Left lobe of liver (tissue), 2 donors: ENCODE data around the gene NELFE. TPM values are rescaled to one million over a fixed set of nuclear protein-coding genes. Genes with fewer than 3 reads are reported as not detected.
A peak's percentile ranks its signal among the peaks of the same experiment; 100 is the strongest.
"Not testable (repeated sequence)": the region's sequence is repeated elsewhere in the genome, so short reads cannot be mapped to it uniquely, and the experiment has no call there.

Source experiments
- ATAC-seq: fragments of 200-7000 bp; cut with Tn5 transposase; one replicate; pipeline ENCODE4 v1.9.1; 2020; ENCODE audit warnings: mild to moderate bottlenecking, moderate library complexity
- DNase-seq: peaks from one replicate; pipeline ENCODE4 v3.0.0-alpha.2; 2020; ENCODE audit warnings: low spot score
- total RNA-seq: library from RNA; stranded (reverse); gene quantifications from one replicate; pipeline ENCODE4 v1.2.1, GENCODE V29; 2021
- donor health status: DM: no; HTN: no; CAD: no; lungs with moderate emphysema.
- donor health status: DM: no; HTN: yes; CAD: no.

Gene NELFE, protein sequence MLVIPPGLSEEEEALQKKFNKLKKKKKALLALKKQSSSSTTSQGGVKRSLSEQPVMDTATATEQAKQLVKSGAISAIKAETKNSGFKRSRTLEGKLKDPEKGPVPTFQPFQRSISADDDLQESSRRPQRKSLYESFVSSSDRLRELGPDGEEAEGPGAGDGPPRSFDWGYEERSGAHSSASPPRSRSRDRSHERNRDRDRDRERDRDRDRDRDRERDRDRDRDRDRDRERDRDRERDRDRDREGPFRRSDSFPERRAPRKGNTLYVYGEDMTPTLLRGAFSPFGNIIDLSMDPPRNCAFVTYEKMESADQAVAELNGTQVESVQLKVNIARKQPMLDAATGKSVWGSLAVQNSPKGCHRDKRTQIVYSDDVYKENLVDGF
- total RNA-seq: 15.3 TPM

DNA sequence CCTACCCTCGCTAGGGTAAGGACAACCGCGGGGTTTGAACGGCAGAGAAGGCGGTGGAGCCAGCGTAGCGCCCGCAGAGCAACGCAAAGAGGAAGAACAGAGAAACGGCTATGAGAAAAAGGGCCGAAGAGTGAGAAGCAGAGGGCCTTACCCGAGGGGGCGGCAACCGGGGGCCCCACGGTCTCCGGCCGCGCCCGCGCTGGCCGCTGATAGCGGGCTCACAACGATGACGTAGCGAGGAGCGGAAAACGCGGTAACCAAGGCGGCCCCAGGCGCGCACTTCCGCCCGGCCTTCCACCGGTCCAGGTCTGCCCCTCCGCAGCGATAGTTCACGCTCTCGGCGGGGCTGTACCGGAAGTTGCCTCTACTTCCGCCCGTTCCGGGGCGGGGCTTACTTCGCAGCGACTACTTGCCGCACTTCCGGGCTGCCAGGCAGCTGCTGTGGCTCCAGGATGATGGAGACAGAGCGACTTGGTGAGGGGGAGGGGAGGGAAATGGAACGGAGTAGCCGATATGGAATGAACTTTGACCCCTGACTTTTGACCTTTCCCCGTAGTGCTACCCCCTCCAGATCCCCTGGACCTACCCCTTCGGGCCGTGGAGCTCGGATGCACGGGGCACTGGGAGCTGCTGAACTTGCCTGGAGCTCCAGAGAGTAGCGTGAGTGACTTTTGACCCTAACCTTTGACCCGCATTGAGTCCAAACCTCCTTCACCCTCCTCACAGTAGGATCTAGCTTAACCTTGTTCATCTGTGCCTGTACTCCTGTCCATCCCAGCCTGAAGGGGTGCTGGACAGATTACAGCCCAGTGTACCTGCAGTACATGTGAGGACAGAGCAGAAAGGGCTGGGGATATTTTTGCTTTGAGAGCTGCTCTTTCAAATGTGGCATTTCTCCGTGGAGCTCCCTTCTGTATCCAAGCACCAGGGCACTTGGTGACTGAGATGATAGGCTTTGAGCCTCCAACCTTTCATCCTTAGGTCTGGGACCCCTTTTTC, at the start of gene NELFE, which contains the start of gene SKIC2:
Gene NELFE, minus strand, starts transcription at position 231 of the 999 bp plus-strand sequence. CDS start 525 bp downstream, outside the sequence.
Gene SKIC2, plus strand, starts transcription at position 435 of the 999 bp plus-strand sequence. Its CDS starts 18 bp downstream, at position 453.
- DNase-seq (peak; percentile 99), ATAC-seq (peak; percentile 96)

DNA sequence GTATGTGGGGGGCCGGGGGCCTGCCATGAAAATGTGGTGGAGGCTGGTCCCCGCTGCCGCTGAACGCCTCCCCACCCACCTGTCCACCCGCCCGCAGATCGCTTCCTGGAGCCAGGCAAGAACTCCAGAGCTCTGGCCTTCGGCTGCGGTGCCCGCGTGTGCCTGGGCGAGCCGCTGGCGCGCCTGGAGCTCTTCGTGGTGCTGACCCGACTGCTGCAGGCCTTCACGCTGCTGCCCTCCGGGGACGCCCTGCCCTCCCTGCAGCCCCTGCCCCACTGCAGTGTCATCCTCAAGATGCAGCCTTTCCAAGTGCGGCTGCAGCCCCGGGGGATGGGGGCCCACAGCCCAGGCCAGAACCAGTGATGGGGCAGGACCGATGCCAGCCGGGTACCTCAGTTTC, 49.3 kb upstream of the NELFE start:
- not testable (repeated sequence) for DNase-seq, ATAC-seq

DNA sequence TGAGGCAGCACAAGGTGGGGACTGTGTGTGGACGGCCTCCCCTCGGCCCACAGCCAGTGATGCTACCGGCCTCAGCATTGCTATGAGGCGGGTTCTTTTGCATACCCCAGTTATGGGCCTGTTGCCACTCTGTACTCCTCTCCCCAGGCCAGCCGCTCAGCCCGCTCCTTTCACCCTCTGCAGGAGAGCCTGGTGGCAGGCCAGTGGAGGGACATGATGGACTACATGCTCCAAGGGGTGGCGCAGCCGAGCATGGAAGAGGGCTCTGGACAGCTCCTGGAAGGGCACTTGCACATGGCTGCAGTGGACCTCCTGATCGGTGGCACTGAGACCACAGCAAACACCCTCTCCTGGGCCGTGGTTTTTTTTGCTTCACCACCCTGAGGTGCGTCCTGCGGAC, 48.3 kb upstream of the NELFE start:
- not testable (repeated sequence) for DNase-seq, ATAC-seq

- not testable (repeated sequence) for DNase-seq, ATAC-seq
These were observed 47.3 kb upstream of the NELFE start for GRCh38 chr6:32005991-32006529.

- DNase-seq (peak; percentile 50), ATAC-seq (peak; percentile 24)
These were observed 46.7 kb upstream of the NELFE start for GRCh38 chr6:32005538-32005880.

- ATAC-seq, DNase-seq: not testable (repeated sequence)
These were observed 46.2 kb upstream of the NELFE start for GRCh38 chr6:32004864-32005537.

GRCh38 chr6:32004393-32004792, 45.6 kb upstream of the NELFE start:
- peak; percentile 4 for ATAC-seq
- DNase-seq: peak; percentile 45

DNA sequence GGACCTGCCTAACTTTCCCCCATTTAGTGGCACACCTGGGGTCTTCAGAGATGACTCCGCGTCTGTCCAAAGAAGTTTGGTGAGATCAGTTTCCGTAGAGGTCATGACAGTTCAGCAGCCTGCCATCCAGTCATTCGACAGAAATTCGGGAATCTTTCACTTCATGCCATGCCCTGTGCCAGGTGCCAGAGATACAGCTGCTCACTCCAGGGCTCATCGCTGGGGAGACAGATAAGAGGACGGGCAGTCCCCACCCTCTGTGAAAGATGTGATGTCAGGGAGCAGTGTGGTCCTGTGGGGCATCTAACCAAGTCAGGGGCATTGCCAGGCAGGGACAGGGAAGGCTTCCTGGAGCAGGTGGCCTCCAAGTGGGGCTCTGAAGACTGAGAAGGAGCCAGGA, 44.5 kb upstream of the NELFE start:
- ATAC-seq: not testable (repeated sequence)

DNA sequence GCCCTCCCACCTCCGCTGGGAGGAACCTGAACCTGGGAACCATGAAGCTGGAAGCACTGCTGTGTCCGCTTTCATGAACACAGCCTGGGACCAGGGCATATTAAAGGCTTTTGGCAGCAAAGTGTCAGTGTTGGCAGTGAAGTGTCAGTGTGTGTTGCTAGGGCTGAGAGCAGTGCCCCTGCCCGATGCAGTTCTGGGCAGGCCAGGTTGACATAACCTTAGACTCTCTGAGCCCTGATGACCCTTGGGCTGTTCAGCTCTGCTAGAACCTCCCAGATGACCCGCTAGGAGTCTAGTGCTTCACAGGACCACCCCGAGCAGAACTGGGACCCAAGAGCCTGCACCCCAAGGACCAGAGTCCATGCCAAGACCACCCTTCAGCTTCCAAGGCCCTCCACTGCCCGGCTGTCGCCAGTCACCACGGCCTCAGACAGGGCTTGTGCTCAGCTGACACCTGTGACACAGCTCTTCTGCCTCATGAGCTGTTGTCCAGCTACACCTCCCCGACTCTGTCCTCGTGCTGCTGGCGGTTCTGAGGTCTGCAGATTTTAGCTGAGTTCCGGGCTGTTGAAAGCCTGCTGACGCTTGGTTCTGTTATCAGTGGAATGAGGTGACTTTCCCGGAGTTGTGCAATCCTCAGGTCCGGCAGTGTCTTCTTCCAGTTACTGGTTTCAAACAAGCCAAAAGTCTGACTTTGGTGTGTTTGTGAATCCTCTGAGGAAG, 43.9 kb upstream of the NELFE start:
- peak; percentile 64 for ATAC-seq
- not testable (repeated sequence) for DNase-seq

More for the DNA sequence above, 44.5 kb upstream of the NELFE start:
- DNase-seq: not testable (repeated sequence)

DNA sequence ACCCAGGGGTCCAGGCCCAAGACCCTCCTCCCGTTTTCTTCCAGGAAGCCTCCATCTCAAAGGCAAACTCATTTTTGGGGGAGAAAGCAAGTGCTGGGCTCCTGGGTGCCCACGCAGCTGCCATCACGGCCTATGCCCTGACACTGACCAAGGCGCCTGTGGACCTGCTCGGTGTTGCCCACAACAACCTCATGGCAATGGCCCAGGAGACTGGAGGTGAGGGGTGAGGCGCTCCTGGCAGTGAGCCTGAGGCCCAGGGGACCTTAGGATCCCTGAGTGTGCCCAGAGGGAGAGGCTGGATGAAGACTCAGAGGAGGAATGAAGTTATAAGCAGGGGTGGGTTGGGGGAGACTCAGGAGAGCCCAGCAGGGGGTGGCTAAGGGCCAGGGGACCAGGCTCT, 37.6 kb upstream of the NELFE start:
- not testable (repeated sequence) for DNase-seq, ATAC-seq

DNA sequence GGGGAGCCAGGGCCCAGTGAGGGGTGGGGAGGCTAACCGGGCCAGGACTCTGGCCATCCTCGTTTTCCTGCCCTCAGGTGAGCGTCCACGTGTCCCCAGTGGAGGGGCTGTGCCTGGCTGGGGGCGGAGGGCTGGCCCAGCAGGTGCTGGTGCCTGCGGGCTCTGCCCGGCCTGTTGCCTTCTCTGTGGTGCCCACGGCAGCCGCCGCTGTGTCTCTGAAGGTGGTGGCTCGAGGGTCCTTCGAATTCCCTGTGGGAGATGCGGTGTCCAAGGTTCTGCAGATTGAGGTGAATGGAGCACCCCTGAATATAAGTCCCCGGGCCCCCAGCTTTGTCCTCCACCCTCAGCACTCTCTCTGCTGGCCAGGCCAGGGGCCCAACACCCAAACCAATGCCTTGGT, 35.6 kb upstream of the NELFE start:
- not testable (repeated sequence) for DNase-seq, ATAC-seq

GRCh38 chr6:31989363-31989762, 30.6 kb upstream of the NELFE start:
- DNase-seq, ATAC-seq: not testable (repeated sequence)

DNA sequence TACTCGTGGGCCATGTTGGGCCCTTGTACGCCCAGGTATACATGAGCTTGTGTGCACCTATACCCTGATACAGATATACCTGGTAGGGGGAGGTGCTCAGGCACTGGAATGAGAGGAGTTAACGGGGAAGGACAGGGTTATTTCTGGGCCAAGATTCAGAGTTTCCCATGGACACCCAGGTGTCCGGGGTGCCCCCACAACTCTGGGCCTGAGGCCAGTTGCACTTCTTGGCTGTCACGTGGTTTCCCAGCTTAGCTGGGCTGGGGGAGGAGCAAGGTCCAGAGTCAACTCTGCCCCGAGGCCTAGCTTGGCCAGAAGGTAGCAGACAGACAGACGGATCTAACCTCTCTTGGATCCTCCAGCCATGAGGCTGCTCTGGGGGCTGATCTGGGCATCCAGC, 23.0 kb upstream of the NELFE start, which contains the start of gene C4A:
Gene C4A, plus strand, starts transcription at position 314 of the 400 bp plus-strand sequence. Its CDS starts 51 bp downstream, at position 365.
- DNase-seq: not testable (repeated sequence)
- ATAC-seq: peak; percentile 60

GRCh38 chr6:31980998-31981397, 22.2 kb upstream of the NELFE start:
- peak; percentile 54 for ATAC-seq
- DNase-seq: not testable (repeated sequence)

DNA sequence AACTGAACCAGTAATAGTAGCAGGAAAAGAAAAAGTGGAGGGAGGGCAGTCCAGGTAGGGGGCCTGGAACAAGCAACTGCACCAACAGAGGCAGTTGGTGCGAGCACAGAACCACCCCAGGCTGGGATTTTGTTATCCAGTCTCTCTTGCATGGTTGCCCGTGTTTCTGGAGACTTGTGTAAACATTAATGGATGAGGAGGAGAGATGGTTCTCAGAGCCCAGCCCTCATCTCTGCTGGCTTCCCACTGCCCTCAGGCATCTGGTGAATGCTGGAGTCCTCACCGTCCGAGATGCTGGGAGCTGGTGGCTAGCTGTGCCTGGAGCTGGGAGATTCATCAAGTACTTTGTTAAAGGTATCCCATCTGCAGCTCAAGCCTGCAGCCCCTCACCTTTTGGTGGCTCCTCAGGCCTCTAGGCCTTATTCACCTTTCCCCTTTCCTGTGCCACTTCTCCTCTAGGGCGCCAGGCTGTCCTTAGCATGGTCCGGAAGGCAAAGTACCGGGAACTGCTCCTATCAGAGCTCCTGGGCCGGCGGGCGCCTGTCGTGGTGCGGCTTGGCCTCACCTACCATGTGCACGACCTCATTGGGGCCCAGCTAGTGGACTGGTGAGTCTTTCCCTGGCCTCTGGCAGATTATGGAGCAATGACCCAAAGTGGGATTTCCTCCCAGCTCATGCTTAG, 21.6 kb upstream of the NELFE start:
- not testable (repeated sequence) for DNase-seq, ATAC-seq

- DNase-seq (peak; percentile 86), ATAC-seq (peak; percentile 63)
These were observed 20.6 kb upstream of the NELFE start for GRCh38 chr6:31979238-31979898.

GRCh38 chr6:31978831-31979230, 20.1 kb upstream of the NELFE start:
- ATAC-seq (peak; percentile 4), DNase-seq (no peak)

DNA sequence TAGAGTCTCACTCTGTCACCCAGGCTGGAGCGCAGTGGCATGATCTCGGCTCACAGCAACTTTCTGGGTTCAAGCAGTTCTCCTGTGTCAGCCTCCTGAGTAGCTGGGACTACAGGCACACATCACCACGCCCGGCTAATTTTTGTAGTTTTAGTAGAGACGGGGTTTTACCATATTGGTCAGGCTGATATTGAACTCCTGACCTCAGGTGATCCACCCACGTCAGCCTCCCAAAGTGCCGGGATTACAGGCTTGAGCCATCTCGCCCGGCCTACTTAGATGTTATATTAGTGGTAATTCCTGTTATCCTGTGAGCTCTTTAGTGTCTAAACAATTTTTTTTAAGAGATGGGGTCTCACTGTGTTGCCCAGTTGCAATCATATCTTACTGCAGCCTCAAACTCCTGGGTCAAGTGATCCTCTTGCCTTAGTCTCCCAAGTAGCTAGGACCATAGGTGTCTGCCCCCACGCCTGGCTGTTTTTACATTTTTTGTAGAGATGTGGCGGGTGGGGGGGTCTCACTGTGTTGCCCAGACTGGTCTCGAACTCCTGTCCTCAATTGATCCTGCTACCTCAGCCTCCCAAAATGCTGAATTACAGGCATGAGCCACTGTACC, 19.2 kb upstream of the NELFE start:
- no peak for ATAC-seq

More for the DNA sequence above, 19.2 kb upstream of the NELFE start:
- DNase-seq: no peak
